SK-N-SH (cell line): ENCODE data around the gene PCDHGA1. TPM values are rescaled to one million over a fixed set of nuclear protein-coding genes. Genes with fewer than 3 reads are reported as not detected.

ENCODE experiments used
- CTCF ChIA-PET: fragments of 300-600, 350-600 bp; formaldehyde crosslinking; extraction: SDS; loops from one replicate; lab custom pipeline; 2021; lab: Yijun Ruan, JAX
- POLR2A ChIA-PET: fragments of 350-600 bp; sonication (Branson Sonifier 250); formaldehyde crosslinking; extraction: SDS; loops from one replicate; lab custom pipeline; 2020; ENCODE audit warnings: antibody characterized with exemption, inconsistent platforms; lab: Yijun Ruan, JAX
- DNase-seq: peaks from one replicate; pipeline ENCODE4 v3.0.0; 2012
- H2AFZ ChIP-seq: fragments of 200-600 bp; sonication (generic); 2 replicates; pipeline ENCODE4 v1.8.1; 2016; ENCODE audit warnings: antibody characterized with exemption, mild to moderate bottlenecking, low read depth
- H3F3A ChIP-seq: fragments of 200-600 bp; sonication (generic); replicated peaks from 2 replicates; pipeline ENCODE3; 2016; ENCODE audit warnings: antibody characterized with exemption, mild to moderate bottlenecking; ENCODE audit not compliant: insufficient read depth
- H3K27ac ChIP-seq, 2 experiments: fragments of 200-500 bp in 1 of 2; fragments of 200-600 bp in 1 of 2; sonication (Bioruptor generic) in 1 of 2; sonication (generic), shearing (Covaris generic) in 1 of 2; 2 replicates each; pipeline versions ENCODE4 v1.5.1 to v1.6.1; 2014 to 2016; ENCODE audit warnings: low read depth in 2 of 2, inconsistent platforms in 1 of 2, low read length in 1 of 2, mild to moderate bottlenecking in 1 of 2, mixed read lengths in 1 of 2
- H3K27me3 ChIP-seq: fragments of 200-600 bp; sonication (generic), shearing (Covaris generic); 2 replicates; pipeline ENCODE4 v1.6.1; 2016; ENCODE audit warnings: mixed run types; ENCODE audit not compliant: insufficient read depth
- H3K36me3 ChIP-seq, 2 experiments: fragments of 200-500 bp in 1 of 2; fragments of 200-600 bp in 1 of 2; sonication (Bioruptor generic) in 1 of 2; sonication (generic) in 1 of 2; replicated peaks in 1 of 2; 2 replicates each; pipeline versions ENCODE3 to v1.5.1; 2014 to 2016; ENCODE audit warnings: low read length in 1 of 2, mild to moderate bottlenecking in 1 of 2; ENCODE audit not compliant: insufficient read depth in 2 of 2, control insufficient read depth in 1 of 2
- H3K4me1 ChIP-seq, 2 experiments: fragments of 200-500 bp in 1 of 2; fragments of 200-600 bp in 1 of 2; sonication (Bioruptor generic) in 1 of 2; sonication (generic), shearing (Covaris generic) in 1 of 2; 2 replicates each; pipeline versions ENCODE4 v1.5.1 to v1.6.1; 2014 to 2016; ENCODE audit warnings: low read depth in 1 of 2, low read length in 1 of 2, mixed run types in 1 of 2; ENCODE audit not compliant: insufficient read depth in 2 of 2, control insufficient read depth in 1 of 2
- H3K4me2 ChIP-seq: fragments of 200-600 bp; sonication (generic), shearing (Covaris generic); 2 replicates; pipeline ENCODE4 v1.6.1; 2017; ENCODE audit warnings: mixed run types
- H3K4me3 ChIP-seq, 2 experiments: fragments of 200-500 bp in 1 of 2; fragments of 200-600 bp in 1 of 2; sonication (Bioruptor generic) in 1 of 2; sonication (generic), shearing (Covaris generic) in 1 of 2; 2 replicates each; pipeline versions ENCODE4 v1.5.1 to v1.8.1; 2014 to 2016; ENCODE audit warnings: low read depth in 2 of 2, inconsistent platforms in 1 of 2, low read length in 1 of 2, mild to moderate bottlenecking in 1 of 2, mixed read lengths in 1 of 2, moderate library complexity in 1 of 2
- H3K79me2 ChIP-seq: fragments of 200-600 bp; sonication (generic); 2 replicates; pipeline ENCODE4 v1.8.1; 2017; ENCODE audit warnings: mild to moderate bottlenecking; ENCODE audit not compliant: insufficient read depth
- H3K9ac ChIP-seq: fragments of 200-600 bp; sonication (generic); 2 replicates; pipeline ENCODE4 v1.6.1; 2017; ENCODE audit warnings: mixed run types
- H3K9me2 ChIP-seq: fragments of 200-600 bp; sonication (generic); 2 replicates; pipeline ENCODE4 v1.6.1; 2017; ENCODE audit warnings: mixed run types
- H3K9me3 ChIP-seq: fragments of 200-600 bp; sonication (generic); 2 replicates; pipeline ENCODE4 v1.6.1; 2017; ENCODE audit warnings: mixed run types, mild to moderate bottlenecking, moderate library complexity
- H4K20me1 ChIP-seq: fragments of 200-600 bp; sonication (generic); 2 replicates; pipeline ENCODE4 v1.6.1; 2017; ENCODE audit warnings: mild to moderate bottlenecking, mixed run types; ENCODE audit not compliant: insufficient read depth
- CHD2 ChIP-seq: fragments of 150-350 bp; IDR thresholded peaks from 2 replicates; pipeline ENCODE4 v1.6.1; 2018; ENCODE audit warnings: low read length; ENCODE audit not compliant: partially characterized antibody
- ELF1 ChIP-seq: IDR thresholded peaks from 2 replicates; pipeline ENCODE4 v1.4.0; 2012
- EP300 ChIP-seq, 2 experiments: IDR thresholded peaks; 2 replicates each; pipeline versions ENCODE4 v1.4.0 to v1.6.1; 2012; ENCODE audit warnings: borderline replicate concordance in 1 of 2, low read depth in 1 of 2, low read length in 1 of 2
- EZH2phosphoT487 ChIP-seq: fragments of 200-600 bp; sonication (generic); IDR thresholded peaks from 2 replicates; pipeline ENCODE4 v1.6.1; 2017; ENCODE audit warnings: low read depth, mixed run types, mild to moderate bottlenecking, antibody characterized with exemption, moderate library complexity, borderline replicate concordance
- JUND ChIP-seq: IDR thresholded peaks from 2 replicates; pipeline ENCODE4 v1.4.0; 2012
- MEF2A ChIP-seq: IDR thresholded peaks from 2 replicates; pipeline ENCODE4 v1.4.0; 2012; ENCODE audit warnings: low read depth, borderline replicate concordance
- MXI1 ChIP-seq: IDR thresholded peaks from 2 replicates; pipeline ENCODE4 v1.6.1; 2012; ENCODE audit warnings: mild to moderate bottlenecking, low read depth, low read length, improper control_type of control experiment
- NFIC ChIP-seq: IDR thresholded peaks from 2 replicates; pipeline ENCODE4 v1.4.0; 2012; ENCODE audit warnings: borderline replicate concordance
- RAD21 ChIP-seq: IDR thresholded peaks from 2 replicates; pipeline ENCODE4 v1.6.1; 2012; ENCODE audit warnings: mild to moderate bottlenecking, low read length
- RFX5 ChIP-seq: IDR thresholded peaks from 2 replicates; pipeline ENCODE4 v1.6.1; 2012; ENCODE audit warnings: mild to moderate bottlenecking, improper control_type of control experiment, low read length
- WGBS: methylation state at CpG from one replicate; pipeline ENCODE4 v1.1.6; 2017; ENCODE audit warnings: low lambda C conversion rate; 5-methylcytosine and 5-hydroxymethylcytosine counted together
- polyA plus RNA-seq, 3 experiments: library from polyadenylated mRNA; depleted of rRNA; stranded (reverse); fragments of >200 nt; gene quantifications; 2 replicates each; pipeline ENCODE4 v1.2.3, GENCODE V29; 2012
- TF ChIP-seq, protein P1 (sequence below): IDR thresholded peaks from 2 replicates; pipeline ENCODE4 v1.4.0; 2012; ENCODE audit warnings: low read depth, borderline replicate concordance
- TF ChIP-seq, protein P2 (sequence below): fragments of 150-350 bp; IDR thresholded peaks from 2 replicates; pipeline ENCODE4 v1.6.1; 2017; ENCODE audit warnings: antibody characterized with exemption, low read length, low read depth, borderline replicate concordance
- TF ChIP-seq, protein P3 (sequence below): fragments of 200-600 bp; sonication (generic); IDR thresholded peaks from 2 replicates; pipeline ENCODE4 v1.6.1; 2017; ENCODE audit warnings: antibody characterized with exemption, mild to moderate bottlenecking, moderate library complexity
- TF ChIP-seq, protein P4 (sequence below): IDR thresholded peaks from 2 replicates; pipeline ENCODE4 v1.4.0; 2012; ENCODE audit warnings: low read depth, borderline replicate concordance

PCDHGA1 gene
- polyA plus RNA-seq, 1 of the 3 experiments (the other 2 are of a cell fraction), result 1.2 TPM

DNA sequence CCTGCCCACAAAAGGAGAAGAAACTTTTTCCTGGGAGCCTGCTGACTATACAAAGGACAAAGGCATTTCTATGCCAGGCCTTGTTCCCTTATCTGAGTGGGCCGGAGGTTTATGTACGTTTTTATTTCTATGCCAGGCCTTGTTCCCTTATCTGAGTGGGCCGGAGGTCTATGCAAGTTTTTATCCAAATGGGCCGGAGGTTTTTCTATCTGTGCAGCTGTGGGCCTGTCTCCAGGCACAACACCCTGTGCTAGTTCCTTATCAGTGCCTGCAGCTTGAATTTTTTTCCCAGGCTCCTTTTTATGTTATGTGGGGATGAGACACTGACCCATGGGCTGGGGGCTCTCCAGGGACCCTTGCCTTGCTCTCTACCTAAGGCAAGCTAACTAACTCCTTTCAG lies 31.9 kb upstream of the PCDHGA1 start (continued):
- TF ChIP-seq MEF2A (no peak), RFX5 (no peak)
- TF ChIP-seq, protein P1, sequence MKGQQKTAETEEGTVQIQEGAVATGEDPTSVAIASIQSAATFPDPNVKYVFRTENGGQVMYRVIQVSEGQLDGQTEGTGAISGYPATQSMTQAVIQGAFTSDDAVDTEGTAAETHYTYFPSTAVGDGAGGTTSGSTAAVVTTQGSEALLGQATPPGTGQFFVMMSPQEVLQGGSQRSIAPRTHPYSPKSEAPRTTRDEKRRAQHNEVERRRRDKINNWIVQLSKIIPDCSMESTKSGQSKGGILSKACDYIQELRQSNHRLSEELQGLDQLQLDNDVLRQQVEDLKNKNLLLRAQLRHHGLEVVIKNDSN, result no peak

DNA sequence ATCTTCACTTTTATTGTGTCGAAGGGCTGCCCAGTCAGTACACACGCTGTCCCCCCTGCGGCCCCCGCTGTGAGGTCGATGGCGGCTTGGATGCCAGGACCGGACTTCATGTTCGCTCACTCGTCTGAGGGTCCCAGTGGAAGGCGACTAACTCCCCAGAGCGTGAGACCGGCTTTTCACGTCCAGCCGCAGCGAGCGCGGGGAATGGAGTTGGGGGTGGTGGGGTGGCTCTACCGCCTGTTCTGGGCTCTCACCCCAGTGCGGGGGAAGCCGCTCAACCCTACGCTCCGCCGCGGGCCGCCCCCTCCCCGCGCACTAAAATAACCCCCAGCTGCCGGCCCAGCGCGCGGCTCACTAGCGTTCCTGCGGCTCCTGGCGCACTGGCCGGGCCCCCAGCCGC lies 26.6 kb upstream of the PCDHGA1 start, which contains the start of gene SLC25A2:
Gene SLC25A2 (minus strand): TSS at position 294 of the 400 bp plus-strand sequence. CDS start 184 bp downstream, at position 110.
- Histone ChIP-seq H3K36me3 (peaks cover 0 to 4% of the 10 kb centered on the region in 2 experiments), H3K9me3 (no peaks in the 10 kb centered on the region; the same call in 1 of the 2 replicates), H3K27me3 (no peaks in the 10 kb centered on the region), H3F3A (no peaks in the 10 kb centered on the region), H3K9me2 (no peaks in the 10 kb centered on the region), H3K27ac (no peak within 1 kb of the TSS), H2AFZ (no peak within 1 kb of the TSS), H3K4me2 (no peak within 1 kb of the TSS), H3K4me3 (no peak within 1 kb of the TSS; a peak in 1 of 4 replicates), H3K4me1 (no peaks in the 10 kb centered on the region), H4K20me1 (no peaks in the 10 kb centered on the region), H3K9ac (no peak within 1 kb of the TSS), H3K79me2 (peaks cover 28% of the 10 kb centered on the region; the same call in 1 of the 2 replicates)
- no peak for TF ChIP-seq EZH2phosphoT487
- no peak for TF ChIP-seq NFIC
- TF ChIP-seq ELF1, result no peak
- no peak for TF ChIP-seq JUND
- TF ChIP-seq, protein P2, sequence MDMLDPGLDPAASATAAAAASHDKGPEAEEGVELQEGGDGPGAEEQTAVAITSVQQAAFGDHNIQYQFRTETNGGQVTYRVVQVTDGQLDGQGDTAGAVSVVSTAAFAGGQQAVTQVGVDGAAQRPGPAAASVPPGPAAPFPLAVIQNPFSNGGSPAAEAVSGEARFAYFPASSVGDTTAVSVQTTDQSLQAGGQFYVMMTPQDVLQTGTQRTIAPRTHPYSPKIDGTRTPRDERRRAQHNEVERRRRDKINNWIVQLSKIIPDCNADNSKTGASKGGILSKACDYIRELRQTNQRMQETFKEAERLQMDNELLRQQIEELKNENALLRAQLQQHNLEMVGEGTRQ, result no peak
- no peak for TF ChIP-seq EP300 (IDR thresholded peaks at IDR 0.05; ENCODE audit: borderline replicate concordance in 1 of 2, low read depth in 1 of 2, low read length in 1 of 2)
- no peak for TF ChIP-seq MXI1
- no peak for TF ChIP-seq RAD21
- TF ChIP-seq, protein P3, sequence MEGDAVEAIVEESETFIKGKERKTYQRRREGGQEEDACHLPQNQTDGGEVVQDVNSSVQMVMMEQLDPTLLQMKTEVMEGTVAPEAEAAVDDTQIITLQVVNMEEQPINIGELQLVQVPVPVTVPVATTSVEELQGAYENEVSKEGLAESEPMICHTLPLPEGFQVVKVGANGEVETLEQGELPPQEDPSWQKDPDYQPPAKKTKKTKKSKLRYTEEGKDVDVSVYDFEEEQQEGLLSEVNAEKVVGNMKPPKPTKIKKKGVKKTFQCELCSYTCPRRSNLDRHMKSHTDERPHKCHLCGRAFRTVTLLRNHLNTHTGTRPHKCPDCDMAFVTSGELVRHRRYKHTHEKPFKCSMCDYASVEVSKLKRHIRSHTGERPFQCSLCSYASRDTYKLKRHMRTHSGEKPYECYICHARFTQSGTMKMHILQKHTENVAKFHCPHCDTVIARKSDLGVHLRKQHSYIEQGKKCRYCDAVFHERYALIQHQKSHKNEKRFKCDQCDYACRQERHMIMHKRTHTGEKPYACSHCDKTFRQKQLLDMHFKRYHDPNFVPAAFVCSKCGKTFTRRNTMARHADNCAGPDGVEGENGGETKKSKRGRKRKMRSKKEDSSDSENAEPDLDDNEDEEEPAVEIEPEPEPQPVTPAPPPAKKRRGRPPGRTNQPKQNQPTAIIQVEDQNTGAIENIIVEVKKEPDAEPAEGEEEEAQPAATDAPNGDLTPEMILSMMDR, result no peak
- TF ChIP-seq, protein P4, sequence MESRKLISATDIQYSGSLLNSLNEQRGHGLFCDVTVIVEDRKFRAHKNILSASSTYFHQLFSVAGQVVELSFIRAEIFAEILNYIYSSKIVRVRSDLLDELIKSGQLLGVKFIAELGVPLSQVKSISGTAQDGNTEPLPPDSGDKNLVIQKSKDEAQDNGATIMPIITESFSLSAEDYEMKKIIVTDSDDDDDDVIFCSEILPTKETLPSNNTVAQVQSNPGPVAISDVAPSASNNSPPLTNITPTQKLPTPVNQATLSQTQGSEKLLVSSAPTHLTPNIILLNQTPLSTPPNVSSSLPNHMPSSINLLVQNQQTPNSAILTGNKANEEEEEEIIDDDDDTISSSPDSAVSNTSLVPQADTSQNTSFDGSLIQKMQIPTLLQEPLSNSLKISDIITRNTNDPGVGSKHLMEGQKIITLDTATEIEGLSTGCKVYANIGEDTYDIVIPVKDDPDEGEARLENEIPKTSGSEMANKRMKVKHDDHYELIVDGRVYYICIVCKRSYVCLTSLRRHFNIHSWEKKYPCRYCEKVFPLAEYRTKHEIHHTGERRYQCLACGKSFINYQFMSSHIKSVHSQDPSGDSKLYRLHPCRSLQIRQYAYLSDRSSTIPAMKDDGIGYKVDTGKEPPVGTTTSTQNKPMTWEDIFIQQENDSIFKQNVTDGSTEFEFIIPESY, result no peak
- TF ChIP-seq CHD2, result no peak
- CTCF ChIA-PET, result no interaction called here
- POLR2A ChIA-PET, result no interaction called here
- DNase-seq, result no peak
- 92% methylated on average over 29 of the region's 36 CpGs for WGBS
